Stimulated activated CD4-positive, alpha-beta T cell treated with anti-CD3 and anti-CD28 coated beads, Interleukin-2, amount 100 ng/mL, for 24 hours (primary cell): ENCODE measurements around the gene CACHD1.
"Not testable (repeated sequence)": the region's sequence is repeated elsewhere in the genome, so short reads cannot be mapped to it uniquely, and the experiment has no call there.

Source experiments
- DNase-seq, 2 donors: peaks; one replicate each; pipeline ENCODE4 v3.0.0-alpha.2; 2020

The CACHD1 gene

GRCh38 chr1:64598100-64598571 lies 128.2 kb downstream of the CACHD1 start:
- DNase-seq = no peak

- no peak for DNase-seq
These were observed 129.3 kb downstream of the CACHD1 start for GRCh38 chr1:64599242-64599641.

- no peak for DNase-seq
These were observed 131.3 kb downstream of the CACHD1 start for GRCh38 chr1:64601207-64601606.

- no peak for DNase-seq
These were observed 138.2 kb downstream of the CACHD1 start for GRCh38 chr1:64608005-64608650.

- DNase-seq = no peak
These were observed 138.7 kb downstream of the CACHD1 start for GRCh38 chr1:64608651-64609048.

GRCh38 chr1:64610950-64611349 lies 141.0 kb downstream of the CACHD1 start:
- DNase-seq = not testable (repeated sequence)

- DNase-seq = no peak
These were observed 146.1 kb downstream of the CACHD1 start for GRCh38 chr1:64616039-64616438.

- peak in 1 of 2 donors; percentile 17 for DNase-seq
These were observed 153.8 kb downstream of the CACHD1 start for GRCh38 chr1:64623750-64624191.

- no peak for DNase-seq
These were observed 154.3 kb downstream of the CACHD1 start for GRCh38 chr1:64624218-64624713.

- DNase-seq = no peak
These were observed 154.9 kb downstream of the CACHD1 start for GRCh38 chr1:64624808-64625207.

GRCh38 chr1:64630611-64631010 lies 160.7 kb downstream of the CACHD1 start:
- DNase-seq = no peak

GRCh38 chr1:64631346-64632034 lies 161.6 kb downstream of the CACHD1 start:
- DNase-seq = no peak

GRCh38 chr1:64632936-64633335 lies 163.0 kb downstream of the CACHD1 start:
- no peak for DNase-seq

GRCh38 chr1:64645735-64646134 lies 175.8 kb downstream of the CACHD1 start:
- DNase-seq = no peak

GRCh38 chr1:64650411-64650810 lies 180.5 kb downstream of the CACHD1 start:
- no peak for DNase-seq

GRCh38 chr1:64651841-64652240 lies 181.9 kb downstream of the CACHD1 start:
- DNase-seq = no peak

GRCh38 chr1:64653466-64653865 lies 183.5 kb downstream of the CACHD1 start:
- no peak for DNase-seq

- no peak for DNase-seq
These were observed 184.8 kb downstream of the CACHD1 start for GRCh38 chr1:64654519-64655341.

GRCh38 chr1:64655861-64656260 lies 185.9 kb downstream of the CACHD1 start:
- DNase-seq = no peak

- no peak for DNase-seq
These were observed 189.7 kb downstream of the CACHD1 start for GRCh38 chr1:64659478-64660138.

GRCh38 chr1:64663668-64664067 lies 193.7 kb downstream of the CACHD1 start:
- DNase-seq = peak in 1 of 2 donors; percentile 10

- no peak for DNase-seq
These were observed 194.4 kb downstream of the CACHD1 start for GRCh38 chr1:64664299-64664698.
